Measurements from ENCODE around the gene CDK4. TPM values are rescaled to one million over a fixed set of nuclear protein-coding genes. Genes with fewer than 3 reads are reported as not detected.

CDK4 gene
- total RNA-seq, 1 experiment from 2014 or later = 116 TPM

- DNase-seq (ENCODE audit: extremely low read depth, low read depth) = no peak
These were observed 20.6 kb upstream of the CDK4 start, which contains the start of gene EEF1AKMT3 for GRCh38 chr12:57772429-57773322. Gene EEF1AKMT3, plus strand, starts transcription at chr12:57772614. Its CDS starts 111 bp downstream, at chr12:57772725.

GRCh38 chr12:57771873-57772428, 19.8 kb upstream of the CDK4 start, which contains the start of gene METTL1:
Gene METTL1, minus strand, starts transcription at chr12:57772105. Its CDS starts 22 bp downstream, at chr12:57772083.
- peak; percentile 97 for DNase-seq (ENCODE audit: extremely low read depth, low read depth)

GRCh38 chr12:57771236-57771872, 19.2 kb upstream of the CDK4 start:
- peak; percentile 91 for DNase-seq (ENCODE audit: extremely low read depth, low read depth)

GRCh38 chr12:57770734-57771133, 18.6 kb upstream of the CDK4 start:
- DNase-seq (ENCODE audit: extremely low read depth, low read depth) = no peak

GRCh38 chr12:57769594-57769993, 17.5 kb upstream of the CDK4 start:
- no peak for DNase-seq (ENCODE audit: extremely low read depth, low read depth)

- no peak for DNase-seq (ENCODE audit: extremely low read depth, low read depth)
These were observed 15.8 kb upstream of the CDK4 start for GRCh38 chr12:57767876-57768275.

- no peak for DNase-seq (ENCODE audit: extremely low read depth, low read depth)
These were observed 15.2 kb upstream of the CDK4 start for GRCh38 chr12:57767305-57767698.

- peak; percentile 64 for DNase-seq (ENCODE audit: extremely low read depth, low read depth)
These were observed 14.6 kb upstream of the CDK4 start, which contains the start of gene CYP27B1 for GRCh38 chr12:57766464-57767304. Gene CYP27B1, minus strand, starts transcription at chr12:57767078. Its CDS starts 37 bp downstream, at chr12:57767041.

- no peak for DNase-seq (ENCODE audit: extremely low read depth, low read depth)
These were observed 13.8 kb upstream of the CDK4 start for GRCh38 chr12:57765698-57766463.

- DNase-seq (ENCODE audit: extremely low read depth, low read depth) = no peak
These were observed 13.0 kb upstream of the CDK4 start for GRCh38 chr12:57765003-57765697.

- DNase-seq (ENCODE audit: extremely low read depth, low read depth) = no peak
These were observed 12.5 kb upstream of the CDK4 start for GRCh38 chr12:57764662-57765002.

GRCh38 chr12:57763881-57764661, 12.0 kb upstream of the CDK4 start:
- DNase-seq (ENCODE audit: extremely low read depth, low read depth) = no peak

GRCh38 chr12:57762463-57762862, 10.4 kb upstream of the CDK4 start:
- no peak for DNase-seq (ENCODE audit: extremely low read depth, low read depth)

- no peak for DNase-seq (ENCODE audit: extremely low read depth, low read depth)
These were observed 9.4 kb upstream of the CDK4 start for GRCh38 chr12:57761391-57761998.

- DNase-seq (ENCODE audit: extremely low read depth, low read depth) = no peak
These were observed 8.4 kb upstream of the CDK4 start for GRCh38 chr12:57760347-57760982.

- no peak for DNase-seq (ENCODE audit: extremely low read depth, low read depth)
These were observed 7.4 kb upstream of the CDK4 start for GRCh38 chr12:57759360-57759980.

All from NCI-H460 (cell line).